ENCODE data around the gene PRR18. TPM values are rescaled to one million over a fixed set of nuclear protein-coding genes. Genes with fewer than 3 reads are reported as not detected.

Gene PRR18
- total RNA-seq, 1 experiment from 2014 or later, result 0.23 TPM

GRCh38 chr6:166336847-166337246 is 28.7 kb upstream of the PRR18 start:
- Histone ChIP-seq H3K4me1 (ENCODE audit: control insufficient read depth, insufficient read depth, low read length) (no peaks in the 10 kb centered on the region), H3K36me3 (ENCODE audit: control insufficient read depth, insufficient read depth, low read length) (peaks cover 1% of the 10 kb centered on the region; the same call in 1 of the 2 replicates), H3K27me3 (ENCODE audit: control insufficient read depth, insufficient read depth, low read length) (no peaks in the 10 kb centered on the region), H3K27ac (ENCODE audit: low read length) (no peak overlapping the region), H3K4me3 (ENCODE audit: low read depth in 2 of 2, low read length in 2 of 2) (no peak overlapping the region), H3K9me3 (ENCODE audit: control insufficient read depth, insufficient read depth, low read depth, low read length) (no peaks in the 10 kb centered on the region)
- ChIA-PET CTCF (interaction anchor here (0.6 kb wide), 1 partner anchor 438 kb away, joined by 7 read pairs; no protein-coding TSS in a partner anchor), POLR2A (no interaction called here)
- ATAC-seq (no peak), DNase-seq (ENCODE audit: low read depth, low spot score) (no peak)
- in situ Hi-C loops (cut with HindIII; ENCODE audit: low pct_unique_long_range_greater_than_20kb, low sequenced_read_pairs), result no loop called here
- intact Hi-C loops (cut with micrococcal nuclease; ENCODE audit: unreplicated experiment), result no loop called here
- TF ChIP-seq SIN3A (IDR thresholded peaks at IDR 0.05; ENCODE audit: borderline replicate concordance, insufficient read depth, low read depth, low read length) (no peak), POLR2AphosphoS5 (IDR thresholded peaks at IDR 0.05; ENCODE audit: low read depth, low read length) (no peak), REST (IDR thresholded peaks at IDR 0.05; ENCODE audit: insufficient read depth in 1 of 2, low read depth in 2 of 2, low read length in 1 of 2) (no peak), CTCF (IDR thresholded peaks at IDR 0.05) (no peak), TCF7L2 (IDR thresholded peaks at IDR 0.05; ENCODE audit: low read depth, low read length) (no peak)
- BruUV-seq (replicated peaks), result no TSS peak

- no TSS peak for BruUV-seq (replicated peaks)
- no peaks in the 10 kb centered on the region for H3K4me1 ChIP-seq (ENCODE audit: control insufficient read depth, insufficient read depth, low read length)
Observed at GRCh38 chr6:166335378-166336302, 27.4 kb upstream of the PRR18 start.

More at GRCh38 chr6:166335378-166336302, 27.4 kb upstream of the PRR18 start:
- intact Hi-C loops (cut with micrococcal nuclease; ENCODE audit: unreplicated experiment) (no loop called here), in situ Hi-C loops (cut with HindIII; ENCODE audit: low pct_unique_long_range_greater_than_20kb, low sequenced_read_pairs) (no loop called here)
- no peaks in the 10 kb centered on the region for H3K9me3 ChIP-seq (ENCODE audit: control insufficient read depth, insufficient read depth, low read depth, low read length)
- DNase-seq (ENCODE audit: low read depth, low spot score) (no peak), ATAC-seq (no peak)
- CTCF ChIA-PET, result interaction anchor here (0.6 kb wide), 1 partner anchor 439 kb away, joined by 7 read pairs; no protein-coding TSS in a partner anchor
- POLR2A ChIA-PET, result no interaction called here
- H3K36me3 ChIP-seq (ENCODE audit: control insufficient read depth, insufficient read depth, low read length), result no peaks in the 10 kb centered on the region
- H3K27me3 ChIP-seq (ENCODE audit: control insufficient read depth, insufficient read depth, low read length), result no peaks in the 10 kb centered on the region
- H3K4me3 ChIP-seq (ENCODE audit: low read depth in 2 of 2, low read length in 2 of 2), result no peak overlapping the region
- TF ChIP-seq SIN3A (IDR thresholded peaks at IDR 0.05; ENCODE audit: borderline replicate concordance, insufficient read depth, low read depth, low read length) (no peak), REST (IDR thresholded peaks at IDR 0.05; ENCODE audit: insufficient read depth in 1 of 2, low read depth in 2 of 2, low read length in 1 of 2) (no peak), POLR2AphosphoS5 (IDR thresholded peaks at IDR 0.05; ENCODE audit: low read depth, low read length) (no peak), TCF7L2 (IDR thresholded peaks at IDR 0.05; ENCODE audit: low read depth, low read length) (no peak)
- H3K27ac ChIP-seq (ENCODE audit: low read length), result no peak overlapping the region
